Stomach (tissue), 9 donors: Measurements from ENCODE around the gene SNX9. TPM values are rescaled to one million over a fixed set of nuclear protein-coding genes. Genes with fewer than 3 reads are reported as not detected.

Source experiments
- DNase-seq, 2 donors: peaks; one replicate each; pipeline versions ENCODE4 v3.0.0 to v3.0.0-alpha.2; 2013 to 2019
- H3K27ac ChIP-seq, 5 donors: fragments of 200-600 bp in 4 of 5; sonication (generic) in 4 of 5; one replicate each; pipeline ENCODE4 v1.5.1; 2013 to 2019; ENCODE audit warnings: mild to moderate bottlenecking in 1 of 5, moderate library complexity in 1 of 5
- H3K27me3 ChIP-seq, 3 donors: fragments of 200-600 bp; sonication (generic); one replicate each; pipeline ENCODE4 v1.5.1; 2017 to 2019; ENCODE audit warnings: mixed run types in 1 of 3
- H3K36me3 ChIP-seq, 4 donors: fragments of 200-600 bp; sonication (generic); 1 replicate in 3 of 4; 2 replicates in 1 of 4; pipeline ENCODE4 v1.5.1; 2016 to 2019
- H3K4me1 ChIP-seq, 4 donors: fragments of 200-600 bp; sonication (generic); one replicate each; pipeline ENCODE4 v1.5.1; 2016 to 2019
- H3K4me3 ChIP-seq, 4 donors: fragments of 200-600 bp; sonication (generic) in 3 of 4; one replicate each; pipeline ENCODE4 v1.5.1; 2016 to 2019; ENCODE audit warnings: mild to moderate bottlenecking in 1 of 4
- H3K9me3 ChIP-seq, 4 donors: fragments of 200-600 bp; sonication (generic); one replicate each; pipeline ENCODE4 v1.5.1; 2016 to 2019
- EP300 ChIP-seq: sonication (generic); formaldehyde crosslinking; IDR thresholded peaks from one replicate; pipeline ENCODE4 v1.6.1; 2017; ENCODE audit warnings: antibody characterized with exemption
- POLR2A ChIP-seq, 4 donors: fragments of 450-650 bp; IDR thresholded peaks; one replicate each; pipeline ENCODE4 v1.6.1; 2016; ENCODE audit warnings: antibody characterized with exemption in 4 of 4, control low read depth in 2 of 4, mild to moderate bottlenecking in 1 of 4, moderate library complexity in 1 of 4
- POLR2AphosphoS5 ChIP-seq, 3 donors: sonication (generic); formaldehyde crosslinking; IDR thresholded peaks; one replicate each; pipeline ENCODE4 v1.6.1; 2016; ENCODE audit warnings: antibody characterized with exemption in 3 of 3
- whole genome bisulfite sequencing, 5 donors: extraction: QIAGEN DNeasy Blood & Tissue Kit in 3 of 5; methylation state at CpG; one replicate each; pipeline versions ENCODE4 v1.1.5 to v1.1.7; 2013 to 2018; 5-methylcytosine and 5-hydroxymethylcytosine counted together
- intact Hi-C: fragments of 100-400 bp; cut with DNase I; formaldehyde crosslinking; loops from one replicate; pipeline ENCODE4 v1.15.1; 2023; ENCODE audit warnings: low total_unique reads
- polyA plus RNA-seq, 3 donors: library from polyadenylated mRNA; stranded (reverse); fragments of 200-250 nt; gene quantifications; one replicate each; pipeline ENCODE4 v1.2.3, GENCODE V29; 2013
- total RNA-seq, 5 donors: library from RNA; depleted of rRNA; stranded (reverse); fragments of >200 nt; gene quantifications; one replicate each; pipeline versions ENCODE4 v1.1.0 to v1.2.3, GENCODE V29; 2014 to 2016
- TF ChIP-seq, protein P1 (sequence below), 7 experiments: fragments of 450-650 bp in 4 of 7; fragments of 200-600 bp in 3 of 7; sonication (generic) in 3 of 7; IDR thresholded peaks; one replicate each; pipeline ENCODE4 v1.5.1; 2016 to 2019; ENCODE audit warnings: antibody characterized with exemption in 7 of 7, control low read depth in 2 of 7, mild to moderate bottlenecking in 1 of 7
- donor health status: healthy with polysubstance abuse.
- donor health status: Bipolar disorder and iron deficiency.
- donor health status: healthy.

The SNX9 gene
- total and polyA plus RNA-seq, 8 donors: 21.4 to 58.7 (median 38.7) TPM

DNA sequence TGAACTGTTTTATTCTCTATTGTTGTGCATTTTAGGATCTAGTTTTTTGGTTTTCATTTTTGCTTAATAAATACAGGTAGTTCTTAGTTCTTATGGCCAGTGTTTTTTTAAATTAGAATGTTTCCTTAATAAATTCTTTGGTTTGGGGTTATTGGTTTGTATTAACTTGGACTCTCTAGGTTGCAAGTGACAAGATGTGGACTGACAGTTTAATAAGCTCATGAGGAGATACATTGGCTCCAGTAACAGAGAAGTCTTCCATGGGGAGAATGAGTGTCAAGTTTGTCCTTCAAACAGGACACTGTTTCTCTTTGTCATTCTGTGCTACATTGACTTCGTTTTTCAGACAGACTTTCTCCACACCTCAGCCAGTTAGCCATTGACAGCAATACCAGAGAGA is 39.7 kb downstream of the SNX9 start:
- Histone ChIP-seq H3K4me1 (peaks cover 17 to 79% (median 46%) of the 10 kb centered on the region in 4 donors), H3K27me3 (no peaks in the 10 kb centered on the region), H3K4me3 (no peak overlapping the region), H3K9me3 (no peaks in the 10 kb centered on the region), H3K27ac (no peak overlapping the region), H3K36me3 (no peaks in the 10 kb centered on the region)
- 41 to 81% (median 65%) methylated on average over 1 of the region's 1 CpG for WGBS, 5 donors
- DNase-seq: no peak
- TF ChIP-seq, protein P1, sequence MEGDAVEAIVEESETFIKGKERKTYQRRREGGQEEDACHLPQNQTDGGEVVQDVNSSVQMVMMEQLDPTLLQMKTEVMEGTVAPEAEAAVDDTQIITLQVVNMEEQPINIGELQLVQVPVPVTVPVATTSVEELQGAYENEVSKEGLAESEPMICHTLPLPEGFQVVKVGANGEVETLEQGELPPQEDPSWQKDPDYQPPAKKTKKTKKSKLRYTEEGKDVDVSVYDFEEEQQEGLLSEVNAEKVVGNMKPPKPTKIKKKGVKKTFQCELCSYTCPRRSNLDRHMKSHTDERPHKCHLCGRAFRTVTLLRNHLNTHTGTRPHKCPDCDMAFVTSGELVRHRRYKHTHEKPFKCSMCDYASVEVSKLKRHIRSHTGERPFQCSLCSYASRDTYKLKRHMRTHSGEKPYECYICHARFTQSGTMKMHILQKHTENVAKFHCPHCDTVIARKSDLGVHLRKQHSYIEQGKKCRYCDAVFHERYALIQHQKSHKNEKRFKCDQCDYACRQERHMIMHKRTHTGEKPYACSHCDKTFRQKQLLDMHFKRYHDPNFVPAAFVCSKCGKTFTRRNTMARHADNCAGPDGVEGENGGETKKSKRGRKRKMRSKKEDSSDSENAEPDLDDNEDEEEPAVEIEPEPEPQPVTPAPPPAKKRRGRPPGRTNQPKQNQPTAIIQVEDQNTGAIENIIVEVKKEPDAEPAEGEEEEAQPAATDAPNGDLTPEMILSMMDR (IDR thresholded peaks at IDR 0.05): no peak
- TF ChIP-seq EP300: no peak
- TF ChIP-seq POLR2AphosphoS5 (IDR thresholded peaks at IDR 0.05): no peak
- no peak for TF ChIP-seq POLR2A (IDR thresholded peaks at IDR 0.05)
- intact Hi-C loops: no loop called here

DNA sequence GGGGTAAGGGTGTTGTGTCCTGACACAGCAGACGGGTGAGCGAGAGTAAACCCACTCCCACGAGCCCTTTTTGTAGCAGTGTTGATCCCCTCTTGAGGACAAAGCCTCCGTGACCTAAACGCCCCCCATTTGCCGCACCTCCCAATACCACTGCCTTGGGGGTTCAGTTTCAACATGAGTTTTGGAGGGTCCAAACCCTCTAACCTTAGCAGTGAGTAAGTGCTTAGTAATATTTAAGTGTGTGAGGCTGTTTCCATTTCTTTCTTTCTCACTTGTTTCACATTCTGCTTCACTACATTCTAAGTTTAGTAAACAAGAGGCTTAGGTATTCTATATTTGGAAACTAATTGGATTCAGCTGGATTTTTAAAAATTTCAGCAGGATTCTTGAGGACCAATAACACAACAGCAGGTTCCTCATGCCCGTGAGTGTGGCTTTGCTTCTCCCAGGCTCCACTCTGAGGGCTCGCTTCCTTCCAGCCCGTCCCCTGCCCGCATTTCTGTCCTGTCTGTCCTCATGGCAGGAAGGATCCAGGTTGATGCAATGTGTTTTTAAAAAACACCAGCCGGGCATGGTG is 41.2 kb downstream of the SNX9 start:
- H3K4me3 ChIP-seq: no peak overlapping the region
- H3K9me3 ChIP-seq: no peaks in the 10 kb centered on the region
- WGBS, 5 donors: 83 to 90% (median 87%) methylated on average over 11 of the region's 11 CpGs
- H3K27ac ChIP-seq: peak overlapping the region in 1 of 5 donors; percentile 22
- peaks cover 17 to 83% (median 48%) of the 10 kb centered on the region in 4 donors for H3K4me1 ChIP-seq
- H3K27me3 ChIP-seq: no peaks in the 10 kb centered on the region
- TF ChIP-seq POLR2AphosphoS5 (IDR thresholded peaks at IDR 0.05) (no peak), EP300 (no peak), POLR2A (IDR thresholded peaks at IDR 0.05) (no peak)
- TF ChIP-seq, protein P1 (IDR thresholded peaks at IDR 0.05): no peak
- DNase-seq: no peak
- intact Hi-C loops: no loop called here
- H3K36me3 ChIP-seq: peaks cover 0 to 13% (median 7%) of the 10 kb centered on the region in 4 donors

DNA sequence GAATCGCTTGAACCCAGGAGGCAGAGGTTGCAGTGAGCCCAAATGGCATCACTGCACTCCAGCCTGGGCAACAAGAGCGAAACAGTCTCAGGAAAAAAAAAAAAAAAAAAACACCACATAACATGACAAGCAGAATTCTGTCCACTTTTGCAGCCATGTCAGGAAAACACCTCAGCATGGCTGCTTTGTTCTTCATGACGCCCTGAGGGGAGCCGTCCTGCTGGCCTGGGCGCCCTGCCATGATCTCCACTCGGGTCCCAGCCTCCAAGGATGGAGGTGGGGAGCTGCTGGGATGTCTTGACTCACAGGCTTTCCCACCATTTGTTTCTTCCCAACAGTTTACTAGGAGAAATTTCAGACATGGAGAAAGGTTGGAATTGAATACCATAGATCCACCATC is 42.2 kb downstream of the SNX9 start:
- no peak for DNase-seq
- H3K36me3 ChIP-seq: peaks cover 5 to 23% (median 17%) of the 10 kb centered on the region in 4 donors
- intact Hi-C loops: no loop called here
- no peak overlapping the region for H3K27ac ChIP-seq
- H3K9me3 ChIP-seq: no peaks in the 10 kb centered on the region
- no peaks in the 10 kb centered on the region for H3K27me3 ChIP-seq
- no peak overlapping the region for H3K4me3 ChIP-seq
- peaks cover 9 to 73% (median 40%) of the 10 kb centered on the region in 4 donors for H3K4me1 ChIP-seq
- 85 to 91% (median 88%) methylated on average over 6 of the region's 6 CpGs for WGBS, 5 donors
- no peak for TF ChIP-seq POLR2AphosphoS5 (IDR thresholded peaks at IDR 0.05)
- TF ChIP-seq, protein P1 (IDR thresholded peaks at IDR 0.05): no peak
- TF ChIP-seq EP300: no peak

DNA sequence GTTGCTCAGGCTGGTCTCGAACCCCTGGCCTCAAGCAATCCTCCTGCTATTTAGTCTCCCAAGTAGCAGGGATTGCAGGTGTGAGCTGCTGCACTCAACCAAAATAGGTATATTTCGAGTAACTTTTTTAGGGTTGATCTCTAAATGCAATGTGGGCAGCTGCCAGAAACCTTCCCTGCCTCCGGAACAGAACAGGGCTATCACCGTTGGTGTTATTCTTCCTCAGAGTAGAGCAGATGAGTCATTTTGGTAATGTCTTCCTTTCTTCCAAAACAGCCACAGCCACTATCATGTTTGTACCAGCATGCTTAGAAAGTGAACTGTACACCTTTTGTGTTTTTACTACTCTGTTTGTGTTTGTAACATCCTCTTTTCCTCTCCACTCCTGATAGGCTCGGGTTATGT is 44.1 kb downstream of the SNX9 start:
- intact Hi-C loops: no loop called here
- TF ChIP-seq EP300: no peak
- TF ChIP-seq POLR2AphosphoS5 (IDR thresholded peaks at IDR 0.05): no peak
- no peak for TF ChIP-seq POLR2A (IDR thresholded peaks at IDR 0.05)
- TF ChIP-seq, protein P1 (IDR thresholded peaks at IDR 0.05): no peak
- H3K36me3 ChIP-seq: peaks cover 9 to 33% (median 27%) of the 10 kb centered on the region in 4 donors
- DNase-seq: no peak
- H3K27ac ChIP-seq: no peak overlapping the region
- peaks cover 5 to 58% (median 28%) of the 10 kb centered on the region in 4 donors for H3K4me1 ChIP-seq
- H3K9me3 ChIP-seq: no peaks in the 10 kb centered on the region
- no peak overlapping the region for H3K4me3 ChIP-seq
- 59 to 69% (median 63%) methylated on average over 5 of the region's 5 CpGs for WGBS, 5 donors
- H3K27me3 ChIP-seq: no peaks in the 10 kb centered on the region
